HG03575 (cell line): ENCODE measurements around the gene LARP1B.
"Not testable (repeated sequence)": the region's sequence is repeated elsewhere in the genome, so short reads cannot be mapped to it uniquely, and the experiment has no call there.

Experiments used
- ATAC-seq: cut with Tn5 transposase; IDR thresholded peaks from one replicate; pipeline ENCODE4 v1.9.1; 2021; ENCODE audit not compliant: unreplicated experiment, insufficient number of reproducible peaks, low FRiP score; ENCODE audit errors: extremely low read depth

LARP1B gene

DNA sequence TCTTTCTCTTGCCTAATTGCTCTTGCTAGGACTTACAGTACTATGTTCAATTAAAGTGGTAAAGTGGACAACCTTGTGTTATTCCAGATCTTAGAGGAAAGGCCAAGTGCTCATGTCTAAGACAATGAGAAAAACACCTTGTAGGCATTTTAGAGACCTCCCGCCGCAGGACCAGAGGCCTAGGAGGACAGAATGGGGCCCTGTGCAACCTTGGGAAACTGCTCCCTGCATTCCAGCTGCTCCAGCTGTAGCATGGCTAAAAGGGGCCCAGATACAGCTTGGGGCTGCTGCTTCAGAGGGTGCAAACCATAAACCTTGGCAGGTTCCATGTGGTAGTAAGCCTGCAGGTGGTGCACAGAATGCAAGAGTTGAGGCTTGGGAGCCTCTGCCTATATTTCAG, 125.5 kb downstream of the LARP1B start:
- ATAC-seq, result no peak

GRCh38 chr4:128191115-128191781, 130.1 kb downstream of the LARP1B start:
- peak; percentile 90 for ATAC-seq

GRCh38 chr4:128220286-128221235, 159.4 kb downstream of the LARP1B start:
- peak; percentile 74 for ATAC-seq

GRCh38 chr4:128221586-128221985, 160.5 kb downstream of the LARP1B start:
- no peak for ATAC-seq

DNA sequence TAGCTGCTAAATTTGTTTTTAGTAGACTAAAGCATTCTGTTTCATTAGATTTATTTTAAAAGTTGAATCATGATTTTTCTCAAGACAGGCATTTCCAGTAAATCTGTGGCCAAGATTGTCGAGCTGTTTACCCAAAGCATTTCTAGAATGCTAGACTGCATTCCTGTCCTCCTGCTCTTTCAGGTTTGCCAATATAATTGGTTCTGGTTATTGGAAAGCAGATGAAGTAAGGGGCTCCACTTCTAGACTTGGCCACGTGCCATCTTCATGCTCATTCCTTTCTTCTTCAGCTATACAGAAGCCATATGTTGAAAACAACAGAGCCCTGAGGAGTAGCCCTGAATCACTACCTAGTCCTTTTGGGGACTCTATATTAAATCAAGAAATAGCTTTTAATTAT, 164.0 kb downstream of the LARP1B start:
- ATAC-seq, result no peak

DNA sequence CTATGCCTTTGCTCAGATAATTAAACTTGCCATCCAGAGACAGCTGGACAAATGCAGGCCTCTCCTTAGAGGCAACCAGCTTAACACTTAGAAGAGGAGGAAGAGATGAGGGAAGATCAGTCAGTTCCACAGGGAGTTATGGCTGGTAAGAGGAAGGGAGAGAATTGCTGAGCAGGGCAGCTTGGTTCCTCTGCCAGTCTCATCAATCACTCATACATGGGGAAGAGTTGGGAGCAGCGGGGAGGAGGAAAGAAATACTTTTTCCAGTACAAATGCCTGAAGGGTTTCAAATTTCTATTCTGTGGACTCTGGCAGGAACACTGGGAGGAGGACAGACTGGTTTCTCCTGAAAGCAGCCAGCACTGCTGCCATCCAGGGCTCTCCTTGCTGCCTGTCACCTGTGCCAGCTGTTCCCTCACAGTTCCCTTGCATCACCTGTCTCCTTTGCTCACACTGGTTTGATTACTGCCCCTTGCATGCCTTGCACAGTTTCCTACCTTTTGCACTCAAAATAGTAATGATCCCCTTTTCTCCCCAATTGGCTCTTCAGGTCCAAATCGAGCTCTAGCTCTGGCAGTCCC, 167.0 kb downstream of the LARP1B start:
- no peak for ATAC-seq

- ATAC-seq, result no peak
These were observed 168.0 kb downstream of the LARP1B start for GRCh38 chr4:128228845-128229795.

- ATAC-seq, result no peak
These were observed 171.6 kb downstream of the LARP1B start for GRCh38 chr4:128232719-128233118.

- no peak for ATAC-seq
These were observed 173.7 kb downstream of the LARP1B start for GRCh38 chr4:128234836-128235235.

- no peak for ATAC-seq
These were observed 179.9 kb downstream of the LARP1B start for GRCh38 chr4:128241019-128241418.

DNA sequence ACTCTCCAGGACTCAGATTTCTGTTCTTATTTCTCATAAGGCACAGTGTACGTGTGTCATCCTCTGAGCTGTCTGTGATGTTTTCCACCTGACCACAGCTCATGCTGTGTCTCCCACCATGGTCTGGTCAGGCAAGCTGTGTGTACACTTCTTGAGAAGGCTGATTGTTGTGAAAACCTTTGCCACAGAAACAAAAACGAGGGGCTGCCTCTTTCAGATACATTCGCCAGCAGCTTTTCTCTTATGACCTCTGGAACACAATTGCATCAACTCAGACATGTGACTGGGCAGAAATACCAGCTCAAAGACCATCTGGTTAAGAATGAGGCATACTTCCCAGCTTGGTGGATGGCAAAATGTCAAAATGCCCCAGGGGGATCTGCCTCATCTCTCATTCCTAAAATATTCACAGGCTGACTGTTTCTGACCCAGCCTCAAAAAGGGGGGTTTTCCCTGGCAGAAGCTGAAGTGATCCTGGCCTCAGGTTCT, 180.4 kb downstream of the LARP1B start:
- ATAC-seq, result no peak

DNA sequence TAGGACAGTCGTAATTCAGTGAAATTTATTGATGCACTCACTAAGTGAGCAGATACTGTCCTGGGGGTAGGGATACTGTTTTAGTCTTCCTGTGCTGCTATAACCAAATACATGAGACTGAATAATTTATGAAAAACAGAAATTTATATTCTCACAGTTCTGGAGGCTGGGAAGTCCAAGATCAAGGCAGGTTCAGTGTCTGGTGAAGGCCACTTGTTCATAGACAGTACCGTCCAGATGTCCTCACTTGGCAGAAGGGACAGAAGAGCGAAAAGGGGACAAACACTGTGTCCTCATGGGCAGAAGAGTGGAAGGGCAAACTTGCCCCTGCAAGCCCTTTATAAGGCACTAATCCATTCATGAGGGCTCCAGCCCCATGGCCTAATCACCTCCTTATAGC, 180.9 kb downstream of the LARP1B start:
- no peak for ATAC-seq

DNA sequence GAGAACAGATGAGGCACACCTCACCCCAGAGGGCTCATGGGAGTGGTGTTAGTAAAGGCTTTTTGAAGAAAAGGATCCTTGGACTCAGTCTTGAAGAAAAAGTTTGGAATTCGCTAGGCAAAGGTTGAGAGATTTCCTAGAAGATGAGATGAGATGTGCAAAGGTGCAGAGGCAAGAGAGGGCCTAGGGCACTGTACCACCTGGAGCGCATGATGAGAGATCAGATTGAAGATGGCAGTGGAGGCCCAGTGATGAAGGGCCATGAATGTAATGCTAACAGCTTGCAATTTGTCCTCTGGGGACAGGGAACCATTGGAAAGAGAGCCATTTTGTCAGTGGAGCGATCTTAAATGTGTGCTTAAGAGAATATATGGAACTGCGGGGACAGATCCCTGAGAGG, 181.5 kb downstream of the LARP1B start:
- no peak for ATAC-seq

- ATAC-seq, result no peak
These were observed 183.3 kb downstream of the LARP1B start for GRCh38 chr4:128244379-128244778.

- not testable (repeated sequence) for ATAC-seq
These were observed 184.3 kb downstream of the LARP1B start for GRCh38 chr4:128245391-128245790.

GRCh38 chr4:128247906-128248305, 186.8 kb downstream of the LARP1B start:
- no peak for ATAC-seq

GRCh38 chr4:128249787-128250668, 188.9 kb downstream of the LARP1B start:
- ATAC-seq, result no peak

DNA sequence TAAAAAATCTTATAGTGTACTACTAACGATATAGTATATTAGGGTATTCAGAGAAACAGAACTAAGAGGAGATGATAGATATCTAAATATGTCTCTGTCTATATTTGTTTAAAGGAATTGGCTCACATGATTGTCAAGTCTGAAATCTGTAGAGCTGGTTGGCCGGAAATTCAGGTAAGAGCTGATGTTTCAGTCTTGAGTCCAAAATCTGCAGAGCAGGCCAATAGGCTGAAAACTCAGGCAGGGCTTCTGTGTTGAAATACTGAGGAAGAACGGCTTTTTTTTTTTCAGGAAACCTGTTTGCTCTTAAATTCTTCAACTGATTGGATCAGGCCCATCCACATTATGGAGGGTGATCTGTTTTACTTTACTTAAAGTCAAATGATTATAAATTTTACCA, 194.8 kb downstream of the LARP1B start:
- ATAC-seq, result no peak
